Lower leg skin (tissue), 4 donors: ENCODE data around the gene LARP7. TPM values are rescaled to one million over a fixed set of nuclear protein-coding genes. Genes with fewer than 3 reads are reported as not detected.
A peak's percentile ranks its signal among the peaks of the same experiment; 100 is the strongest.

Experiments used
- DNase-seq, 2 donors: peaks; one replicate each; pipeline ENCODE4 v3.0.0-alpha.2; 2019; ENCODE audit warnings: low spot score in 2 of 2
- H3K4me3 ChIP-seq: fragments of 200-600 bp; sonication (generic); 2 replicates; pipeline ENCODE4 v1.5.1; 2017; ENCODE audit warnings: mild to moderate bottlenecking, low read depth; ENCODE audit not compliant: poor library complexity, severe bottlenecking
- POLR2A ChIP-seq, 2 donors: fragments of 450-650 bp; IDR thresholded peaks; one replicate each; pipeline ENCODE4 v1.6.1; 2016 to 2017; ENCODE audit warnings: antibody characterized with exemption in 2 of 2, mild to moderate bottlenecking in 1 of 2, moderate library complexity in 1 of 2
- WGBS, 2 donors: methylation state at CpG; one replicate each; pipeline ENCODE4 v1.1.5; 2018; 5-methylcytosine and 5-hydroxymethylcytosine counted together
- intact Hi-C: fragments of 100-400 bp; cut with DNase I; formaldehyde crosslinking; loops from one replicate; pipeline ENCODE4 v1.15.0; 2023; ENCODE audit warnings: low total_unique reads
- total RNA-seq, 4 donors: library from RNA; depleted of rRNA; stranded (reverse); fragments of >200 nt; gene quantifications; one replicate each; pipeline ENCODE4 v1.1.0, GENCODE V29; 2016
- TF ChIP-seq, protein P1 (sequence below), 3 donors: fragments of 450-650 bp; IDR thresholded peaks; one replicate each; pipeline ENCODE4 v1.5.1; 2016; ENCODE audit warnings: antibody characterized with exemption in 3 of 3, mild to moderate bottlenecking in 3 of 3, moderate library complexity in 2 of 3

The LARP7 gene
- 10 to 100 TPM; 19.1 to 37.7 (median 28.2) TPM for total RNA-seq

DNA sequence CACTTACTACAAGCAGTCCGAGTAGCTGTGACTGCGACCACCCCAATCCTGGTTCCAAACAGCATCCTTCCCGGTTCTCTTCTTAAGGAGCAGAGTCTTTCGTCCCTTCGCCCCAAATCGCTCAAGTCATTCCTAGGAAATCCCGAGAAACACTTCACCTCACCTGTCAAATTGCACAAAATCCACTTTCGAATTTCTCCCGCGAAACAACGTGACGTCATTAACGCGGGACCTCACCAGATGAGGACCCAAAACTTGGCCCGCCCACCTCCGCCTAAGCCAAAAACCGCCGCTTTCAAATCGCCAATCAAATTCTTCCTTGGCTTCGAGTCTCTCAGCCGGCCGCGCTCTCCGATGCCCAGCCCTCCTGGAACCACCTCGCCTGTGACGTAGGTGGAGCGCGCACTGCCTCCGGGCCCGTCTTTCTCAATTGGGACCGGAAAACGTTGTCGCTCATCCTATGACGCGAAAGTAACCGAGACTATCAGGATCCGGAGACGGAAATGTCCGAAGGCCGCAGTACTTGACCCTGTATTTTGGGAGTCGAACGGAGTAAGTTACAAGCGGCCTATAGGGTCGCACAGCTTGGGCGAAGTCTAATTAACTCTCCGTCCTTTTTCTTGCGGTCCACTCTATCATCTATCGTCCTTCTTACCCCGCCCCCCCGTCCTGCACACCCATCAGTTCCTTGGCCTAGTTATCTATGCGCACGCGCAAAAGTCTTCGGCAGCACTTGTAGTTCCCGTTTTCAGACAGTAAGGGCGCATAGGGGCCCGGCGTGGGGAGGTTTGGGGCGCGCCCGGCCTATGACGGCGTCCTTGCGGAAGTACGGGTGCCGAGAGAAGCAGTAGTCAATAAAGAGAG lies at the start of gene LARP7, which contains the start of gene ZGRF1:
TSS of gene LARP7 (plus strand) at position 456 of the 864 bp plus-strand sequence. CDS start 7,527 bp downstream, outside the sequence.
TSS of gene ZGRF1 (minus strand) at position 222 of the 864 bp plus-strand sequence. CDS start 3,733 bp downstream, outside the sequence.
- intact Hi-C loops: no loop called here
- no peak for TF ChIP-seq POLR2A (IDR thresholded peaks at IDR 0.05)
- TF ChIP-seq, protein P1, sequence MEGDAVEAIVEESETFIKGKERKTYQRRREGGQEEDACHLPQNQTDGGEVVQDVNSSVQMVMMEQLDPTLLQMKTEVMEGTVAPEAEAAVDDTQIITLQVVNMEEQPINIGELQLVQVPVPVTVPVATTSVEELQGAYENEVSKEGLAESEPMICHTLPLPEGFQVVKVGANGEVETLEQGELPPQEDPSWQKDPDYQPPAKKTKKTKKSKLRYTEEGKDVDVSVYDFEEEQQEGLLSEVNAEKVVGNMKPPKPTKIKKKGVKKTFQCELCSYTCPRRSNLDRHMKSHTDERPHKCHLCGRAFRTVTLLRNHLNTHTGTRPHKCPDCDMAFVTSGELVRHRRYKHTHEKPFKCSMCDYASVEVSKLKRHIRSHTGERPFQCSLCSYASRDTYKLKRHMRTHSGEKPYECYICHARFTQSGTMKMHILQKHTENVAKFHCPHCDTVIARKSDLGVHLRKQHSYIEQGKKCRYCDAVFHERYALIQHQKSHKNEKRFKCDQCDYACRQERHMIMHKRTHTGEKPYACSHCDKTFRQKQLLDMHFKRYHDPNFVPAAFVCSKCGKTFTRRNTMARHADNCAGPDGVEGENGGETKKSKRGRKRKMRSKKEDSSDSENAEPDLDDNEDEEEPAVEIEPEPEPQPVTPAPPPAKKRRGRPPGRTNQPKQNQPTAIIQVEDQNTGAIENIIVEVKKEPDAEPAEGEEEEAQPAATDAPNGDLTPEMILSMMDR (IDR thresholded peaks at IDR 0.05): peak in 1 of 3 donors; percentile 87

DNA sequence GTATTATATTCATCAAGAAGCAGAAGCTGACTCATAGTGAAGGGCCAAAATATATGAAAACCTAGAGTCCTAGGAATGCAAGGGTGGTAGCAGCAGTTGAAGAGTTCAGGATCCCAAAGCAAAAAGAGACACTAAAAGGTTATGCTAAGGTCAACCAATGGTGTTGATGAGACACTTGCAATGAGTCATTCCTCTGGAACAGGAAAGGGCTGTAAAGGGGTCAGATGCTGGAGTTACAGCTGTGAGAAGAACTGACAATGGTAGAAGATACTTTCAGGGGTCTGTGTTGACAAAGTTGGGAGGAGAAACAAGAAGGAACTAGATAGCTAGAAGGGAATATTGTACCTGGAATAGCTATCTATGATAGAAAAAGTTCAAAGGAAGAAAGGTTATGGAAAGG lies 47.7 kb upstream of the LARP7 start:
- no peak for DNase-seq
- no peak overlapping the region for H3K4me3 ChIP-seq
- TF ChIP-seq, protein P1 (IDR thresholded peaks at IDR 0.05): no peak
- TF ChIP-seq POLR2A (IDR thresholded peaks at IDR 0.05): no peak
- intact Hi-C loops: no loop called here

More for the DNA sequence above, at the start of gene LARP7, which contains the start of gene ZGRF1:
- 0% methylated on average over 66 of the region's 66 CpGs for WGBS, 2 donors
- DNase-seq: peak; percentile 99 to 100
- H3K4me3 ChIP-seq: peak within 1 kb of the TSS; percentile 44

DNA sequence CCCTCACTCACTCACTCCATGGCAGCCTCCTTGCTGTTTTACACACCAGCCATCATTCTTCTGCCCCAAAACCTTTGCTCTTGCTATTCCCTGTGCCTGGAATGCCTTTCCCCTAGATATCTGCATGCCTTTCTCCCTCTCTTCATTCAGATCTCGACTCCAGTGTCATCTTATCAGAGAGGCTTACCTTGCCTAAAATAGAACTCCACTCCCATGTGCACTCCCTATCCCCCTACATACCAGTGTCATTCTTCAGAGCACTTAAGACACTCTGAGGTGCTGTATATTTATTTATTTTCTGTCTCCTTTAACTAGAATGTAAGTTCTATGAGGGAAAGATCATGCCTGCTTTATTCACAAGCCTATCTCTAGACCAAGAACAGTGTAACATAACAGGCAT lies 45.4 kb upstream of the LARP7 start:
- H3K4me3 ChIP-seq: no peak overlapping the region
- 88 to 89% methylated on average over 1 of the region's 1 CpG for WGBS, 2 donors
- DNase-seq: no peak
- intact Hi-C loops: no loop called here
- TF ChIP-seq POLR2A (IDR thresholded peaks at IDR 0.05): no peak
- TF ChIP-seq, protein P1 (IDR thresholded peaks at IDR 0.05): no peak

DNA sequence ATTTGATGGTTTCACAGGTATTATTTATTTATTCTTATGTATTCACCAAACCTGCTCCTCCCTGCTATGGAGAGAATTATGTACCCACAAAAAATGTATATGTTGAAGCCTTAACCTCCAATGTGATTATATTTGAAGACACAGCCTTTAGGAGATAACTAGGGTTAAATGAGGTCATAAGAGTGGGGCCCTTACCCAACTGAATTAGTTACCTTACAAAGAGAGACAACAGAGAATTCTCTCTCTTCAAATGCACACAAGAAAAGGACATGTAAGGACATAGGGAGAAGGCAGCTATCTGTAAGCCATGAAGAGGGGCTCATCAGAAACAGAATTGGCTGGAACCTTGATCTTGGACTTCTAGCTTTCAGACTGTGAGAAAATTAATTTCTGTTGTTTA lies 44.2 kb upstream of the LARP7 start:
- TF ChIP-seq, protein P1 (IDR thresholded peaks at IDR 0.05): no peak
- no peak for TF ChIP-seq POLR2A (IDR thresholded peaks at IDR 0.05)
- no peak for DNase-seq
- intact Hi-C loops: no loop called here
- H3K4me3 ChIP-seq: no peak overlapping the region

DNA sequence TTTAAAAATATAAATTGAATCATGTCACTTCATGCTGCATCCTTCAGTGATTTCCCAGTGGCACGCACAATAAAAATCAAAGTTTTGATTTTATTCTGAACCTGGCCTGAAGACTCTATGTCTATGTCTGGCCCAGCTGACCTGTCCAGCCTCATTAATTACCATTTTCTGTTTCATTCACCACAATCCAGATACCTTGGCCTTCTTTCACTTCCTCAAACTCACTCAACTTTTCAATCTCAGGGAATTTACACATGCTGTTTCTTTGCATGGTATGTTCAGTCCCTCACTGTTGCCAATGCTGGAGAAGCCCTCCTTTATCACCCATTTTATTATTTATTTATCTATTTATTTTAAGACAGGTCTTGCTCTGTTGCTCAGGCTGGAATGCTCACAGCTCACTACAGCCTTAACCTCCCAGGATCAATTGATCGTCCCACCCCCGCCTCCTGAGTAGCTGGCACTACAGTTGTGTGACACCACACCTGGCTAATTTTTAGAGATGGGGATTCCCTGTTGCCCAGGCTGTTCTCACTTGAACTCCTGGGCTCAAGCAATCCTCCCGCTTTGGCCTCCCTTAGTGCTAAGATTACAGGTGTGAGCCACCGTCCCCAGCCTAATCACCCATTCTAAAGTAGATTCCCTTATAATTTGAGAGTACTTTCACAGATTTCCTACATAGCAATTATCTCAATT lies 43.4 kb upstream of the LARP7 start:
- WGBS, 2 donors: 98 to 100% methylated on average over 5 of the region's 5 CpGs
- TF ChIP-seq, protein P1 (IDR thresholded peaks at IDR 0.05): no peak
- TF ChIP-seq POLR2A (IDR thresholded peaks at IDR 0.05): no peak
- intact Hi-C loops: no loop called here
- no peak for DNase-seq
- H3K4me3 ChIP-seq: no peak overlapping the region
